C1 segment of cervical spinal cord (tissue), 14 donors: ENCODE data around the gene MAFB.

ENCODE experiments used
- DNase-seq, 14 donors: peaks; one replicate each; lab custom pipeline; 2025; lab: John Stamatoyannopoulos, UW

MAFB gene

DNA sequence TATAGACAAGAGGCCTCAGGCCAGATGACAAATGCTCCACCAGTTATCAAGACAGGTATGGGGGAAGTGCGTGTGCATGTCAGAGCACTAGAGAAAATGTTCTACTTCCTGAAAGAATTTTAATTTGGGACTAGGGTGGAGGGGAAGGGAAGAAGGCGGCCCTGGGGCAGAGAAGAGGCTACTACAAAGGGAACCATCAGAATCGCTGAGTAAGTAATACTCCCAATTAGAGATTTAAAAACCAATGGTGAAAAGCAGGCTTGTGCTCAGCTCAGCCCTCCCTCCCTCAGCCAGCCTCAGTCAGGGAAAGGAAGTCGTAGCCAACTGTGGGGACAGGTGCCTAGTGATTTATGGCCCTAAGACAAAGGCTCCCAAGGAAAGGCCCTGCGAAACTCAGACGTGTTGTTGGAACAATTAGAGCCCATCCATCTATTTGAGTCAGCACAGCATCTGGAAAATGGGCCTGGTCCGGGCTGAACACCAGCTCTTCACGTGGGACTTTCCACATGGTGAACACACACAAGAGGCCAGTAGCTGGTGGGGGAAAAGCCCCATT is 15.0 kb upstream of the MAFB start:
- no peak for DNase-seq

DNA sequence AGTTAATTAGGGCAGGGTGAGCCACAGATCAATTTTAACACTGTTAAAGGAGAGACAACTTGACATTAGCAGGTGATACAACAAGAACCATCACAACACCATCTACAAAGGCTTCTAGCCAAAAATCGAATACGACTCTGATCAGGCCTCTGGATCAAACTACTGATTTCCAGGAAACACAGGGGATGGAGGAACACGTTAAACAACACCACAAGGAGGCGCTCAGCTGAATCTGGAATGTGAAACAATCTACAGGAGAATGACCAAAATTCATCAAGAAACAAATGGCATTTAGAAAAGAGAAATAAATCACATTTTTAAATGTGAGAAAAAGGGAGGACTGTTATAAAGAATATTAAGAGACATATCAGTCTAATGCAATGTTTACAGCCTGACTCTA is 13.5 kb upstream of the MAFB start:
- no peak for DNase-seq

GRCh38 chr20:40698744-40699143 is 9.7 kb upstream of the MAFB start:
- DNase-seq = no peak

- no peak for DNase-seq
These were observed 9.2 kb upstream of the MAFB start for GRCh38 chr20:40698281-40698680.

DNA sequence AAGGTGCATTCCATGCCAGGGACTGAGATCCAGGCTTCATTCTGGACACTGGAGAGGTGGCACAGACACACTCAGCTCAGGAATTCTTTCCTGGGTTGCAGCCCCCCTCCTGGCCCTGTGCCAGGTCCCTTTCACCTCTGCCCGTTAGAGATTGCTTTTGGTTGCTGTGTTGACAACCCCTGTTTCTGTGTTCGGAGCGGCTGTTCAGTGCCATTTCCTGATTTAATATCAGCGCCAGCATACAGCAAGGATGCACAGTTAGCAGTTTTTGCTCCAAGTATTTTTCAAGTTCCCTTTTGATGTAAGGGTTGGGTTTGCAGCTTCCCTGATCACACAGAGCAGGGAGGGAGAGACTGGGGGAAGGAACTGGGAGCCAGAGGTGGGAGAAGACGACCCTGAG is 8.5 kb upstream of the MAFB start:
- DNase-seq = no peak

GRCh38 chr20:40695214-40695613 is 6.2 kb upstream of the MAFB start:
- no peak for DNase-seq

DNA sequence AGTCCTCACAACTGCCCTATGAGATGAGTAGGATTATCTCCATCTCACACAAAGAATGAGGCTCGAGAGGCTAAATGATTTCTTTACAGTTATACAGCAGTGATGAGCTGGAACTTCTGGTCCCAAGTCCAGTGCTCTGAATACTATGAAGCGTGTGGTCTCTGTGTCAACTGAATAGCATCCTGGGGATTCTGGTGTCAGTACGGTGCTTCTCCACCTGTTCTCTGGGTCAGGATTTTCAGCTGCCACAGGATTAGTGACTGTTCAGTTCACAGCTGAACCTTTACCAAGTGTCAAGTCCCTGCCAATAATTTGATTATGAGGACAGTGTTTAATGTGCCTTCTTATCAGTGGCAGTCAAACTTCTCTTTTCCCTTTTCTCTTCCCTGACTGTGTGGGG is 5.2 kb upstream of the MAFB start:
- no peak for DNase-seq

- no peak for DNase-seq
These were observed 3.4 kb upstream of the MAFB start for GRCh38 chr20:40692240-40693011.

DNA sequence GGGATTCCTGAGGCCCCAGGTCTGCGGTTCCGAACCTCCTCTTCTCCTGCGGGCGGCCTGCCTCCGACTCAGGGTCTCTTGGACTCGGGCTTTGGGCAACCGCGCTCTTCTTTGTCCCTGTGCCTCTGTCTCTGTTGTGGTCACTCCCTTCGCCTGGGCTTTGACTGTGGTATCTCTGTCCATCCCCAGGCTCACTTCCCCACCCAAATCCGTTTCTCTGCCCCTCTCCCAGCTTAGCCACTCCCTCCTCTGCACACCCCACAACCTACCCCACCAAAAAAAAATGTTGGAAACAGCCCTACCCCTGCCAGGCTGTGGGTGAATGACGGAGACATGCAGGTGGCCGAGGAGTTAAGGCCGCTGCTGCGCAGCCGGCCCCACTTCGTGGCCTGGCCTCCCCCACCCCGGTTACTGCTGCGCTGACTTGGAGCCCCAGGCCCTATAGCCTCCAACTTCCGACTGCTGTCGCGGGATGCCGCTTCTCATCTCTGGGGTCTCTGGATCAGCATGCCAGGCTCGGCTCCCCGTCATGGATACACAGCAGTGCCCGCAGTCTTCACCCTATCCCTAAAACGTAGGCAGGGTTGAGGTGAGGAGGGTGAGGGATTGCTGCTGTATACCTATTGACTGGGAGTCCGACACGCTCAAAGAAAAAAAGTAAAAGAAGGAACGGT is 2.7 kb upstream of the MAFB start:
- DNase-seq = no peak

GRCh38 chr20:40690836-40691565 is 2.0 kb upstream of the MAFB start:
- DNase-seq = no peak

DNA sequence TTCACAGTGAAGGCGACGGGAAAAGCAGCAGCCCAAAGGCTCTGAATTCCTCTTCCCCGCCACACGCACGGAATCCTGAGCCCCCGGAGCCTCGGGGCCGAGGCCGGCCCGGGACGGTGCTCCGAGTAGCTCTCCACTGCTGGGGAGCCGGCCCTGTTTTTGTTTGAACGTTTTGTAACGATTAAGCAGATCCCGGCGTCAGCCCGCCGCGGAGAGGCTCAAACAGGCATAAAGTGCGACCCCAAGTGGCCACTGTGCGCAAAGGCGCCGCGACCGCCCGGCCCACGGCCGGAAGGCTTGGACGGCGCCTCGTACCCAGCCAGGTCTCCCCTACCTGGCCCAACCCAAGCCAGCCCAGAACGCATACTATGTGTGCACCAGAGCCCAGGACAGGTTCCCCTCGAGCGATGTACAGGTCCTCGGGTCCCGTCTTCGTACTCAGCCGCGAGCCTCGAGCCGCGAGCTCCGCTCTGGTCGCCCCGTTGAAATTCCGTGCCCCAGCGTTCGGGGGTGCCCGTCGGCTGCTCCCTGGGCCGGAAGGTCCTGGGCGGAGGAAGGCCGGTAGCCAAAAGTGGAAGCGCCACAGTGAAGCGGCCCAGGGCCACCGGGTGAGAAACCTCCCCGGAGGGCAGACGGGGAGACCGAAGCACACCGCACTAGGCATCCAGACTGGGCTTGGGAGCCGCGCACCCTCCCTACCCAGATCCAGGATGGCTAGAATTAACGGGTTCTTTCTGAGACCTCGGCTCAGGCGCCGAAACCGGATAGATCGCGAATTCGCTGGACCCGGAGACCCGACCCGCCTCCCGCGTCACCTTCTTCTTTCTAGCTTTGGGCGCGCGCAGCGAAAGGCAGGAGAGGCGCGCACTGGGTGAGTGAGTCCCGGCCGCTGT is 1.2 kb upstream of the MAFB start:
- DNase-seq = peak; percentile 20 to 94 (median 86)

- no peak for DNase-seq
These were observed 622 bp downstream of the MAFB start for GRCh38 chr20:40688129-40689099.

DNA sequence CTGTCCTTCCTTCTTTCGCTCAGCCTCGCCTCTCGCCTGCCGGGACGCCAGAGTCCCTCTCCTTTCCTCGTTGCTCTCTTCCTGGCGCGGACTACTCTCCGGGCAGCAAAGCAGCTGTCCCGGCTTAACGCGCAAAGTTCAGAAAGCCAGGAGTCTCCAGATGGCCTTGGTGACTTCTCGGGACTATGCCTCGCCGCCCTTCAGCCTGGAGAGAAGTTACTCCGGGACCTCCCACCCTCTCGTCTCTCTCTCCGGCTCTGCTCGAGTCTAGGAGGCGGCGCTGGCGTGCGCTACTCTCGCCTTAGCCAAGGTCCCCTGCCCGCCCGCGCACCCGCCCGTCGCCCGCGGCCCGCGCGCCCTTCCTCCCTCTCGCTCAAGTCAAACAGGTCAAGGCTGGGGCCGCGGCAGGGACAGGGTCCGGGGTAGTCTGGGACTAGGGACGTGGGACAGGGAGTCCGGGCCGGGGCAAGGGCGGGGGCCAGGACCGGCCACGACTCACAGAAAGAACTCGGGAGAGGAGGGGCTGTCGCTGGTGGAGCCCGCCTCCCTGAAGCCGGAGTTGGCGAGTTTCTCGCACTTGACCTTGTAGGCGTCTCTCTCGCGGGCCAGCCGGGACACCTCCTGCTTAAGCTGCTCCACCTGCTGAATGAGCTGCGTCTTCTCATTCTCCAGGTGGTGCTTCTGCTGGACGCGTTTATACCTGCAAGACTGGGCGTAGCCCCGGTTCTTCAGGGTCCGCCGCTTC is 1.5 kb downstream of the MAFB start:
- peak in 7 of 14 donors; percentile 20 to 58 (median 48) for DNase-seq

DNA sequence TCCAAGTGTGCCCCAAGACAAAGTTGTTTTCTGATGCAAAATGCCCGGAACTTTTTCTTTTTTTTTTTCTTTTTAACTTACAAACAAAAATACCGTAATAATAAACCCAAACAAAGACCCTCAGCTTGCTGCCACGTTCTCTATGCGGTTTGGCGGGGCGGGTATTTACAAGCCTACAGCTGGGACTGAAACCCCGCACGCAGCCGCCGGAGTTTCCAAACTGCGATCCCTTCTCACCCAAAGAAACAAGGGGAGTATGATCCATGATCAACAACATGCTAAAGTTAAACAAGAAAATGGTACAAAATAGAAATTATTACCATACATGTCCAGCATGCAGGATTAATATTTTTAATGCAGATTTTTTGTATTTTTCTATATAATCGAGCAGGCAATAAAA is 2.1 kb downstream of the MAFB start:
- no peak for DNase-seq

- DNase-seq = no peak
These were observed 2.6 kb downstream of the MAFB start for GRCh38 chr20:40686434-40686882.

DNA sequence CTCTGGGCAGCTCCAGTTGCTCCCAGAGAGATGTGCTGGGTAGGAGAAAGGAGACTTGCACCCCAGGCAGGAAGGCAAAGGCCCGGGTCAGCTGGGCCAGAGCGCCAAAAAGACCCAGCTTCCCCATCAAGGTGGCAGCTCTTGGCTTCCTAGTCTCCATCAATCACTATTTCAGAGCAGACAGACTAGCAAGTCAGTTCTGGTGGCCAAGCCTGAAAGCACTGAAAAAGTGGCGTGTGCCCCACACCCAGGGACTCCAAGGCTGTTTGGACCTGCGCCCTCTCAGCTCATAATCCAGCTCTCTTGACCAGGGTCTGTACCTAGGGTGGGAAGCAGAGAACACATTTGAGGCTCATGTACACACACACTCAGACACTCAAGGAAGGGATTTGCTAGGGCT is 3.7 kb downstream of the MAFB start:
- DNase-seq = no peak

DNA sequence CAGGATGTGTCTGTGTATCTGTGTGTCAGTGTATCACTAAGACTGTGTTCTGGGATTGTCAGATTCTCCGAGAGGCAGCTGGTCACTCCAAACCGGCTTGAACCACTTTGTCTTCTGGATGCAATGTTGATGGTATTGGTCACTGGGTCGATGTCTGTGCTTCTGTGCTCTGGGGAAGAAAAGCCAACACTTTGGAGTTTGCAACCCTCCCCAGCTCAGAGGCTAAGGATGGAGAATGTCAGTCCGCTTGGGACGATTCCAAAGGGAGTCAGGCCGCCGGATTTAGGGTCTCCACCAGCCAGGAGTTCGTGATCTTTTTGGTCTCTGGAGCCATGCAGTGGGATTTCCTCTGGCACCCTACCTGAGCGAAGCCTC is 5.2 kb downstream of the MAFB start:
- DNase-seq = no peak

DNA sequence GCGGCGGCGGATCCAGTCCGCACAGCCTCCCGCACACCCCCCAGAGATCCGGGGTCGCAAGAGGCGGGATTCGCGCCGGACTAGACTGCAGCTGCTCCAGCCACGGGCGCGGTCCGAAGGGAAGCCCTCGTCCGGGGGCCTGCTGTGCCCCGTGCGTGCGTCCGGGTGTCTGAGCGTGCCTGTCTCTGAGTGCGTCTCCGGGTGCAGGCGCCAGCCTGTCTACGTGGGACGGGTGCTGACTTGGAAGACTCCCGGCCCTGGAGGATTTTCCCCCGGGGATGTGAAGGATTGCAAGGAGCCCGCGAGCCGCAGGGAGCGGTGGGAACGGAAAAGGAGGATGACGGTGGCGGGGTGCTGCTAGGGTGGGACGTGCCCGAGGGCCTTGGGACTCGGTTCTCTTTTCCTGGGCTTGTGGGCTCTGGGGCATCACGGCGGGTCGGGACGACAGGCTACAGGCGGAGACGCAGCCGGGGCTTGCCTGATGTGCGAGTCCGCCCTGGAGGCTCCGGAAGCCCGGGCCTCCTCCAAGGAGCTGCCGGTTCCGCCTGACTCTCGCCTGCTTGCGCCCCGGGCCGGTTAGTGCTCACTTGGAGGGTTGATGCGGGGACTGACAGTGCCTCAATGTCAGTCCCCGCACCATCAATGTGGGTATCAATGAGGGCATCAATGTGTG is 5.7 kb downstream of the MAFB start:
- DNase-seq = peak in 1 of 14 donors; percentile 20
